Upper lobe of right lung (tissue), 1 donor: Measurements from ENCODE around the gene DCTD. TPM values are rescaled to one million over a fixed set of nuclear protein-coding genes. Genes with fewer than 3 reads are reported as not detected.
A peak's percentile ranks its signal among the peaks of the same experiment; 100 is the strongest.

Experiments used
- ATAC-seq: fragments of 200-7000 bp; cut with Tn5 transposase; one replicate; pipeline ENCODE4 v1.9.1; 2020; ENCODE audit warnings: mild to moderate bottlenecking, moderate library complexity
- DNase-seq: peaks from one replicate; pipeline ENCODE4 v3.0.0-alpha.2; 2020
- H3K27ac ChIP-seq: fragments of 200-600 bp; one replicate; pipeline ENCODE4 v1.8.0; 2022
- H3K27me3 ChIP-seq: fragments of 200-600 bp; one replicate; pipeline ENCODE4 v1.8.0; 2022; ENCODE audit warnings: mild to moderate bottlenecking
- H3K36me3 ChIP-seq: fragments of 200-600 bp; one replicate; pipeline ENCODE4 v1.8.0; 2022
- H3K4me1 ChIP-seq: fragments of 200-600 bp; one replicate; pipeline ENCODE4 v1.8.0; 2022
- H3K4me3 ChIP-seq: fragments of 200-600 bp; one replicate; pipeline ENCODE4 v1.8.0; 2022; ENCODE audit warnings: mild to moderate bottlenecking
- H3K9me3 ChIP-seq: fragments of 200-600 bp; one replicate; pipeline ENCODE4 v1.8.0; 2022
- intact Hi-C: fragments of 100-400 bp; cut with DNase I; formaldehyde crosslinking; loops from one replicate; pipeline ENCODE4 v1.11.0; 2022
- total RNA-seq: library from RNA; stranded (reverse); fragmentation: NEBNext Ultra II Directional; extraction: Animal tissue kit (Norgen Biotek cat#: 25700); gene quantifications from one replicate; pipeline ENCODE4 v1.2.1, GENCODE V29; 2021
- TF ChIP-seq, protein P1 (sequence below): fragments of 200-600 bp; IDR thresholded peaks from one replicate; pipeline ENCODE4 v1.8.0; 2022; ENCODE audit warnings: antibody characterized with exemption
- donor health status: DM: no; HTN: yes; CAD: no; lungs with severe emphysema.

Gene DCTD
- total RNA-seq, 1 donor from 2014 or later, result 88.6 TPM

DNA sequence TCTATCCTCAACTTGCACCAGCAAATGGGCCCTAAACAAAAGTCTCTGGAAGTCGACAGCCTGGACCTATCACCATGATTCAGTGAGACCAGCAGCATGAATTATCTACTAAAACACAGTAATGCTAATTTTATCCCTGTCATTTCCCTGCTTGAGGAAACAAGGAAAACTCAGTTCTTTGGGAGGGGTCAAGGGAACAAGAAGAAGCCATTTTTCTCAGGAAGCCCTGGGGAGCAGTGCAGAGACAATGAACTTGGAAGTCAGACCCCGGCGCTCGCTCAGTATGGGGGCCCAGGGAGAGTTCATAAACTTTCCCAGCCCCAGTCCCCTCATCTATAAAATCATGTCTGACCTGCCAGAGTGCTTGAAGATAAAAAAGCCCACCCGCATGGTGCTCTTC lies 50.4 kb downstream of the DCTD start:
- Histone ChIP-seq H3K9me3 (no peaks in the 10 kb centered on the region), H3K27ac (no peak overlapping the region), H3K27me3 (no peaks in the 10 kb centered on the region), H3K4me3 (no peak overlapping the region), H3K4me1 (no peaks in the 10 kb centered on the region), H3K36me3 (no peaks in the 10 kb centered on the region)
- TF ChIP-seq, protein P1, sequence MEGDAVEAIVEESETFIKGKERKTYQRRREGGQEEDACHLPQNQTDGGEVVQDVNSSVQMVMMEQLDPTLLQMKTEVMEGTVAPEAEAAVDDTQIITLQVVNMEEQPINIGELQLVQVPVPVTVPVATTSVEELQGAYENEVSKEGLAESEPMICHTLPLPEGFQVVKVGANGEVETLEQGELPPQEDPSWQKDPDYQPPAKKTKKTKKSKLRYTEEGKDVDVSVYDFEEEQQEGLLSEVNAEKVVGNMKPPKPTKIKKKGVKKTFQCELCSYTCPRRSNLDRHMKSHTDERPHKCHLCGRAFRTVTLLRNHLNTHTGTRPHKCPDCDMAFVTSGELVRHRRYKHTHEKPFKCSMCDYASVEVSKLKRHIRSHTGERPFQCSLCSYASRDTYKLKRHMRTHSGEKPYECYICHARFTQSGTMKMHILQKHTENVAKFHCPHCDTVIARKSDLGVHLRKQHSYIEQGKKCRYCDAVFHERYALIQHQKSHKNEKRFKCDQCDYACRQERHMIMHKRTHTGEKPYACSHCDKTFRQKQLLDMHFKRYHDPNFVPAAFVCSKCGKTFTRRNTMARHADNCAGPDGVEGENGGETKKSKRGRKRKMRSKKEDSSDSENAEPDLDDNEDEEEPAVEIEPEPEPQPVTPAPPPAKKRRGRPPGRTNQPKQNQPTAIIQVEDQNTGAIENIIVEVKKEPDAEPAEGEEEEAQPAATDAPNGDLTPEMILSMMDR, result no peak
- ATAC-seq, result no peak
- intact Hi-C loops, result no loop called here
- DNase-seq, result no peak

DNA sequence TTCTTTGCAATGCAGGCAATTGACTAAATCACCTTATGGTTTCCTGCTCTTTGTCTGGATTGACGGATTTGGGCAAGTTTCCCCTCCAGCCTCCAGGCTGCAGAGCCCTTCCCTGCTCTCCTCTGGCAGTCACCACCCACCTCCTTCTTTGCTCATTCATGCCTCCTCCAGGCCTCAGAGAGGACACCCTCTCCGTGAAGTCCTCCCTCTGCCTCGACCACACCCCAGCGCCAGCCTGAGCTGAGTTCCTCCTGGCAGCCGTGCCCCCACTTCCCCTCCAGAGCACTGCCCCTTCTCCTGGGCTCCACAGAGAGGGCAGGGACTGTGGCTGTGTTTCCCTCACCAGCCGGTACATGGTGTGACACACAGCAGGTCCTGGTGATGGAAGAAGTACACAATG lies 53.7 kb downstream of the DCTD start:
- no peak for DNase-seq
- Histone ChIP-seq H3K27me3 (no peaks in the 10 kb centered on the region), H3K4me3 (no peak overlapping the region), H3K27ac (no peak overlapping the region), H3K4me1 (no peaks in the 10 kb centered on the region), H3K9me3 (no peaks in the 10 kb centered on the region), H3K36me3 (no peaks in the 10 kb centered on the region)
- intact Hi-C loops, result no loop called here
- peak; percentile 43 for ATAC-seq
- TF ChIP-seq, protein P1, result no peak

DNA sequence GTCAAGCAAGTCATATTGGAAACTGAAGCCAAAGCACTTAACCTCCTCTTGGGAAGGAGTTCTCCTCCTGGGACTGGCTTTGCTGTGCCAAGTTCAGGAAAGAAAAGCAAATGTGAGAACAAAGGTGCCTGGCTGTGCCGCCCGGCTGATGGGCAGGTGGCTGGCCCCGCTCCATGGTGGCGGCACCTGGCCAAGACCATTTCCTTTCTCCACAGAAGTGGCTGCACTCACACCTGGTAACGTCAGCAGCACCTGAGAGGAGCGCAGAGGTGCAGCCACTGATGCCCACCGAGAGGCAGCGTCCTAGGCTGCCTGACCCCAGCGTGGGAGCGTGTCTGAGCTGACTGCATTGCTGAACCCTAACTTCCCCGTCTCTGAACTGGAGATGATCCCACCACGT lies 54.3 kb downstream of the DCTD start:
- intact Hi-C loops, result no loop called here
- Histone ChIP-seq H3K4me3 (no peak overlapping the region), H3K27me3 (no peaks in the 10 kb centered on the region), H3K4me1 (no peaks in the 10 kb centered on the region), H3K36me3 (no peaks in the 10 kb centered on the region), H3K27ac (no peak overlapping the region), H3K9me3 (no peaks in the 10 kb centered on the region)
- ATAC-seq, result peak; percentile 85
- TF ChIP-seq, protein P1, result no peak
- DNase-seq, result peak; percentile 89

DNA sequence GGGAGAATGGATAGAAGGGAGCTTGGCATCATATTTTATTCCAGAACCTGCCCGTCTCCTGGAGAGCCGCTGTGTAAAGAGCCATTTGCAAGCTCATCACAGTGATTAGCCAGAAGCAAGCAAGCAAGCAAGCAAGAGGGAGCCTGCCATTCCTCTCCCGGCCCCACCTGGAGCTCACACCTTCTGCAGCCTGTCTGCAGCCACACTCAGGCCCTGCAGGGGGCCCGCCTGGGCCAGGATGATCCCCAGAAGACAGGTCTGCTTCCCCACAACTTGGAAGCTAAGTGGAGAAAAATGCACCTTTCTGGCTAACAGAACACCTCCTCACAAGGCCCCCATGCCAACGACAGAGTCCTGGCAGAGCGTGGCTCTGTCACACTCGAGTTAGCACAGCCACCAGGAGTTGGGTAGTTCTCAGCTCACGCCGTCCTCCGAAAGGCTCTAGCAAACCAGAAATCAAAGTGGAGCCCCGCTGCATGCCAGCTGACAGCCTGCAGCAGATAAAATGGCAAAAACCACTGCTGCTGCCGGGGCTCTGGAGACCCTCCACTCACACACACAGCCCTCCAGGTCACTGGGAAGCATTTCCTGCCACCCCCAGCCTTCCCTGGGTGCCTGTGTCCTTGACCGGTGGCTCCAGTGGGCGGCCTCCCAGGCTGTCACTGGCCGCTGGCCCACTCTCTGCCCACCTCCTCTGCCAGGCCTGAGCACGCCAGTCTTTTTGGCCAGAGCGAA lies 54.9 kb downstream of the DCTD start:
- Histone ChIP-seq H3K36me3 (no peaks in the 10 kb centered on the region), H3K4me1 (no peaks in the 10 kb centered on the region), H3K27ac (no peak overlapping the region), H3K27me3 (no peaks in the 10 kb centered on the region), H3K4me3 (no peak overlapping the region), H3K9me3 (no peaks in the 10 kb centered on the region)
- TF ChIP-seq, protein P1, result no peak
- peak; percentile 50 for ATAC-seq
- intact Hi-C loops, result no loop called here
- no peak for DNase-seq

DNA sequence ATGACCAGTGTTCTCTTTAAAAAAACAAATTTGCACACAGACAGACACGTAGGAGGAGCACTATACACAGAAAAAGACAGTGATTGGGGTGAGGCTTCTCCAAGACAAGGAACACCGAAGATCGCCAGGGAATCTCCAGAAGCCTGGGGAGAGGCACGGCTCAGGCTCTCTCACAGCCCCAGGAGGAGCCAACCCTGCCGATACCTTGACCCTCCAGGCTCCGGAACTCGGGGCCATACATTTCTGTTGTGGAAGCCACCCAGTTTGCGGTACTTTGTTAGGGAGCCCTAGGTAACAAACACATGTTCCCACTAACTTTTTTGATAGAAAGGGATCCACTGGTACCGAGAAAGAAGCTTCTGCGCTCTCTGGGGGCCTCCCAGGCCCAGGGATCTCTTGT lies 55.8 kb downstream of the DCTD start:
- Histone ChIP-seq H3K4me3 (no peak overlapping the region), H3K27ac (no peak overlapping the region), H3K36me3 (no peaks in the 10 kb centered on the region), H3K27me3 (no peaks in the 10 kb centered on the region), H3K4me1 (no peaks in the 10 kb centered on the region), H3K9me3 (no peaks in the 10 kb centered on the region)
- TF ChIP-seq, protein P1, result no peak
- intact Hi-C loops, result no loop called here
- ATAC-seq (no peak), DNase-seq (no peak)

DNA sequence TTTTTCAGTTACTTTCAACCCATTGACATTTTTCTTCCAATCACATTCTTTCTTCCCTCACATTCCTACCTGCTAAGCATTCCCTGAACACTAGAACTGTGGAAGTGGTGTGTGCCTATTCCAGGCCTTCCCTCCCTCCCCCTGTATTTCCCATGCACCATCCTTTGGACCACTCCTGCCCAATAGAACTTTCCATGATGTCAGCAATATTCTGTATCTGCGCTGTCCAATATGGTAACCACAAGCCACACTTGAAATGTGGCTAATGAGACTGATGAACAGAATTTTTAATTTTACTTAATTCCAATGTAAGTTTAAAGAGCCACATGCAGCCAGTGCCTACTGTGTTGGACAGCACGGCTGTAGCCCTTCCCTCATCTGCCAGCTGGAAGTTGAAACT lies 57.5 kb downstream of the DCTD start:
- no peak overlapping the region for H3K27ac ChIP-seq
- no peak for DNase-seq
- H3K9me3 ChIP-seq, result no peaks in the 10 kb centered on the region
- TF ChIP-seq, protein P1, result no peak
- no peaks in the 10 kb centered on the region for H3K36me3 ChIP-seq
- H3K4me3 ChIP-seq, result no peak overlapping the region
- H3K4me1 ChIP-seq, result no peaks in the 10 kb centered on the region
- intact Hi-C loops, result no loop called here
- no peak for ATAC-seq
- no peaks in the 10 kb centered on the region for H3K27me3 ChIP-seq
